Large intestine (tissue), 3 donors: Measurements from ENCODE around the gene FAN1. TPM values are rescaled to one million over a fixed set of nuclear protein-coding genes. Genes with fewer than 3 reads are reported as not detected.

Source experiments
- DNase-seq, 2 donors: peaks; one replicate each; pipeline versions ENCODE4 v3.0.0 to v3.0.0-alpha.2; 2013
- H3K27ac ChIP-seq: one replicate; pipeline ENCODE4 v1.5.1; 2013; ENCODE audit warnings: low read length
- H3K27me3 ChIP-seq: 2 replicates; pipeline ENCODE4 v1.6.1; 2013; ENCODE audit warnings: low read length; ENCODE audit not compliant: control insufficient read depth, insufficient read depth
- H3K36me3 ChIP-seq: 2 replicates; pipeline ENCODE4 v1.6.1; 2013; ENCODE audit warnings: low read length; ENCODE audit not compliant: control insufficient read depth, insufficient read depth
- H3K4me1 ChIP-seq: one replicate; pipeline ENCODE4 v1.6.1; 2013; ENCODE audit warnings: low read length; ENCODE audit not compliant: control insufficient read depth, insufficient read depth
- H3K4me3 ChIP-seq: one replicate; pipeline ENCODE4 v1.5.1; 2013; ENCODE audit warnings: low read length
- H3K9me3 ChIP-seq: one replicate; pipeline ENCODE4 v1.6.1; 2013; ENCODE audit warnings: mild to moderate bottlenecking, low read depth, low read length, moderate library complexity; ENCODE audit not compliant: control insufficient read depth
- WGBS: methylation state at CpG from one replicate; pipeline ENCODE4 v1.1.5; 2013; ENCODE audit warnings: low lambda C conversion rate; ENCODE audit not compliant: insufficient coverage; 5-methylcytosine and 5-hydroxymethylcytosine counted together
- polyA plus RNA-seq: library from polyadenylated mRNA; unstranded; fragments of 120-200 nt; gene quantifications from one replicate; pipeline ENCODE4 v1.2.1, GENCODE V29; 2013

Gene FAN1
- polyA plus RNA-seq, 1 donor, result 19.3 TPM

DNA sequence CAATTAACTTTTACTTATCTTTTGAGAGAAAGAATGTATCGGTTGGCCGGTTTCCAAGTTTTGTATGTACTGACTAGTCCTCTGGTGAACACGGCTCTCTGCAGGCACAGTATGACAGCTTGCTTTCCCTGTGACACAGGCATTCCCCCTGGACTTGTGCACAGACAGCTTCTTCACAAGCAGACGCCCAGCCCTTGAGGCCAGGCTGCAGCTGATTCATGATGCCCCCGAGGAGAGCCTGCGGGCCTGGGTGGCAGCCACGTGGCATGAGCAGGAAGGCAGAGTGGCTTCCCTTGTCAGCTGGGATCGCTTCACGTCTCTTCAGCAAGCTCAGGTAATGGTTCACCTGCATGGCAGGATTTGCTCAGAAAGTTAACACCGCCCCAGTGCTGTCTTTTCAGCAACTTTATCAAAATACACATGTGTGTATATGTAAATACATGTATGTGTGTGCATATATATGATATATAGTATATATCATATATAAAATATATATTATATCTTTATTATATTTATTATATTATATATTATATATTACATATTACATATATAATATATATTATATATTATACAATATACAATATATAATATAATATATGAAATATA, 25.5 kb downstream of the FAN1 start:
- no peaks in the 10 kb centered on the region for H3K27me3 ChIP-seq
- peaks cover 65% of the 10 kb centered on the region for H3K36me3 ChIP-seq
- no peaks in the 10 kb centered on the region for H3K4me1 ChIP-seq
- H3K4me3 ChIP-seq, result no peak overlapping the region
- WGBS, result 92% methylated on average over 2 of the region's 10 CpGs
- DNase-seq, result no peak
- no peaks in the 10 kb centered on the region for H3K9me3 ChIP-seq
- no peak overlapping the region for H3K27ac ChIP-seq

DNA sequence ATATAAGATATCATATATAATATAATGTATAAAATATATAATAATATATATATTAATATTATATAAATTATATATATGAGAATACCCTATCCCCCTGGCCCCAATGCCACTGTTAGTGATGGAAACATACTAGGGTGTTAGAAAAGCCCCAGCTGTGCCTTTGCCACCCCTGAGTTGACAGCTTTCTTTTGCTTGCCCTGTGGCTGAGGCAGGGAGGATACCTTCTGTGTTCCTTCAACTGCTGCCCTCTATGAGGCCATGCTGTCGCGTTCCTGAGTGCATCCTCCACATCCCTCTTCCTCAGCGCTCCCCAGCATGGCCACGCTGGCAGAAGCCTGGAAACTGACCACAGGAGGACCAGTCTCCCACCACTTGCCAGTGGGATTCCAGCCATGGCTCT, 26.3 kb downstream of the FAN1 start:
- H3K4me1 ChIP-seq, result no peaks in the 10 kb centered on the region
- DNase-seq, result no peak
- H3K36me3 ChIP-seq, result peaks cover 63% of the 10 kb centered on the region
- H3K27ac ChIP-seq, result no peak overlapping the region
- no CpG with 5 or more reads among the region's 4 CpGs for WGBS
- no peak overlapping the region for H3K4me3 ChIP-seq
- H3K9me3 ChIP-seq, result no peaks in the 10 kb centered on the region
- H3K27me3 ChIP-seq, result no peaks in the 10 kb centered on the region

DNA sequence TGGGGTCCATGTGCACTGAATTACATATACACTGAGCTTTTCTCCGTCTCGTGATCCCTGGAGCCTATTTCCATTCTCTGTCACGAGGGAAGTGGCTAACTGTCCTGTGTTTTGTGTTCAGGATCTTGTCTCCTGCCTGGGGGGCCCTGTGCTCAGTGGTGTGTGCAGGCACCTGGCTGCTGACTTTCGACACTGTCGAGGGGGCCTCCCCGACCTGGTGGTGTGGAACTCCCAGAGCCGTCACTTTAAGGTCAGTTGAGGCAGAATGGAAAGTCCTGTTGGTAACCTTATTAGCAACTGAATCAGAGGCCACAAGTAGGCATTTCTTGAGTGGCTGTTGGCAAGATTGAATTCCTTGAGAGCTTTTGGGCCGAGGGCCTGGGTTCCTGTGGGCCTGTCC, 26.7 kb downstream of the FAN1 start:
- H3K36me3 ChIP-seq, result peaks cover 60% of the 10 kb centered on the region
- no CpG with 5 or more reads among the region's 8 CpGs for WGBS

DNA sequence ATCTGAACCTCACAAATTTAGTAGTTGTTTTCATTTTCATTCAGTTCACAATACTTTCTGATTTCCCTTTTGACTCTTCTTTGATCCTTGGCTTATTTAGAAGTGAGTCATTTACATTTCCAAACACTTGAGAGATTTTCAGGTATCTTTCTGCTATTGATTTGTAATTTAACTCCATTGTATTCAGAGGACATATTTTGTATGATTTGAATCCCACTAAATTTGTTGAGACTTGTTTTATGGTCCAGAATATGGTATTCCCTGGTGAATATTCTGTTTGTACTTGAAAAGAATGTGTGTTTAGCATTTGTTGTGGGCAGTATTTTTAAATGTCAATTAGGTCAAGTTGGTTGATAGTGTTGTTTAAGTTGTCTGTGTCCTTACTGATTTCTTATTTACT, 29.6 kb downstream of the FAN1 start:
- no peaks in the 10 kb centered on the region for H3K4me1 ChIP-seq
- H3K4me3 ChIP-seq, result no peak overlapping the region
- peaks cover 43% of the 10 kb centered on the region for H3K36me3 ChIP-seq
- H3K27me3 ChIP-seq, result no peaks in the 10 kb centered on the region
- H3K9me3 ChIP-seq, result no peaks in the 10 kb centered on the region
- DNase-seq, result no peak
- no peak overlapping the region for H3K27ac ChIP-seq

More for the DNA sequence above, 26.7 kb downstream of the FAN1 start:
- Histone ChIP-seq H3K9me3 (no peaks in the 10 kb centered on the region), H3K4me3 (no peak overlapping the region), H3K4me1 (no peaks in the 10 kb centered on the region), H3K27me3 (no peaks in the 10 kb centered on the region), H3K27ac (no peak overlapping the region)
- no peak for DNase-seq

DNA sequence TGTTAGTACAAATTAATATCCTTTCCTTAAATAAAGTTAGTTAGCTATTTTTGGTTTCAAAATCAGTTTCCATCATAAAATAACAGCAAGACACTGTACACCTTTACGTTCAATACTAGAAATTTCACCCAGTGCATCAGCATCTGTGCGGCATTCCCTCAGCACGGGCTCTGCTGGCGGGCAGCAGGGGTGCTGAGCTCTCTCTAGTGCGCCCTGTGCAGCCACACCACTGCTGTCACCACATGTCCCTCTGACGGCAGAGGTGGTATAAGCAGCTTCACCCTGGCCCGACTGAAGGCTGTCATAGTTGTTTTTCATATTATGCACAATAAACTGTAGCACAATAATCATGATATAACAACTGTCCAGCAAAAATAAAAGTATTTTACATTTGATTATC, 35.4 kb downstream of the FAN1 start:
- peaks cover 66% of the 10 kb centered on the region for H3K36me3 ChIP-seq
- H3K27ac ChIP-seq, result no peak overlapping the region
- H3K4me3 ChIP-seq, result no peak overlapping the region
- no peak for DNase-seq
- H3K9me3 ChIP-seq, result no peaks in the 10 kb centered on the region
- H3K4me1 ChIP-seq, result no peaks in the 10 kb centered on the region
- WGBS, result 100% methylated on average over 2 of the region's 7 CpGs
- H3K27me3 ChIP-seq, result no peaks in the 10 kb centered on the region

DNA sequence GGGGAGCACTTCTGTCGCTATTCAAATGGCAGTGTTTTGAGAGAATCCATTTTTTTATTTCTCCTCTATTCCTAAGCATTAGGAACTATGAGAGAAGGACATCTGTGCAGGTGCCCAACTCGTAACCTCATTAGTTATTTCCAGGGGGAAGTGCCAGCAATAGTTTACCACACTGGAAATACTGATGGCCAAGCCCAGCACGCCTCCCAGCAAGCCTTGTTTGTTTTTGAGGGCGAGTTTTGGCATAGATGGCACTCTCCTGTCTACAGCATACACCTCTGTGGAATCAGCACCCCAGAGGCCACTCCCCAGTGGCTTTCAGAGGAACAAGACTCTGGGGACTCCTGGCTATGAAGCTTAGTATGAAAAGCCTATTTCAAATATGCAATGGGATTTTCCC, 36.6 kb downstream of the FAN1 start:
- H3K4me3 ChIP-seq, result no peak overlapping the region
- no peak for DNase-seq
- H3K27me3 ChIP-seq, result no peaks in the 10 kb centered on the region
- H3K4me1 ChIP-seq, result no peaks in the 10 kb centered on the region
- WGBS, result no CpG with 5 or more reads among the region's 4 CpGs
- no peak overlapping the region for H3K27ac ChIP-seq
- H3K36me3 ChIP-seq, result peaks cover 68% of the 10 kb centered on the region
- H3K9me3 ChIP-seq, result no peaks in the 10 kb centered on the region

DNA sequence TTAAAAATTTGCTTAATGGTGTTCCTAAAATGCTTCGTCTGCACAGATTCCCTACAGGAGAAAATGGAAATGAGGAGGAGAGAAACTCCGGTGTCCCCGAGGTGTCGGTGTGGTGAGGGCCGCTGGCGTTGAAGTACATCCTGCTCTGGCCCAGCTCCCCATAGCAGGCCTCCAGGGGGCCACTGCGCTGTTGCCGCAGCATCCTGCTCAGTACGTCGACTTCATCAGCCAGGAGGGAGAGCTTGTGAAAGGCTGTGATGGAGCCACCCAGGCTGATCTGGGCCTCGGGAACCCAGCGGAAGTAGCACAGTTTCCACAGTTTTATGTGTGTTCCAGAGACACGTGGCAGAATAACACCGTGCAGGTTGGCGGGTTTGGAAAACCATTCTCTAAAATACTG, 37.8 kb downstream of the FAN1 start:
- no CpG with 5 or more reads among the region's 15 CpGs for WGBS
- Histone ChIP-seq H3K36me3 (peaks cover 80% of the 10 kb centered on the region), H3K27ac (no peak overlapping the region), H3K4me1 (no peaks in the 10 kb centered on the region), H3K4me3 (no peak overlapping the region), H3K9me3 (no peaks in the 10 kb centered on the region), H3K27me3 (no peaks in the 10 kb centered on the region)
- no peak for DNase-seq

DNA sequence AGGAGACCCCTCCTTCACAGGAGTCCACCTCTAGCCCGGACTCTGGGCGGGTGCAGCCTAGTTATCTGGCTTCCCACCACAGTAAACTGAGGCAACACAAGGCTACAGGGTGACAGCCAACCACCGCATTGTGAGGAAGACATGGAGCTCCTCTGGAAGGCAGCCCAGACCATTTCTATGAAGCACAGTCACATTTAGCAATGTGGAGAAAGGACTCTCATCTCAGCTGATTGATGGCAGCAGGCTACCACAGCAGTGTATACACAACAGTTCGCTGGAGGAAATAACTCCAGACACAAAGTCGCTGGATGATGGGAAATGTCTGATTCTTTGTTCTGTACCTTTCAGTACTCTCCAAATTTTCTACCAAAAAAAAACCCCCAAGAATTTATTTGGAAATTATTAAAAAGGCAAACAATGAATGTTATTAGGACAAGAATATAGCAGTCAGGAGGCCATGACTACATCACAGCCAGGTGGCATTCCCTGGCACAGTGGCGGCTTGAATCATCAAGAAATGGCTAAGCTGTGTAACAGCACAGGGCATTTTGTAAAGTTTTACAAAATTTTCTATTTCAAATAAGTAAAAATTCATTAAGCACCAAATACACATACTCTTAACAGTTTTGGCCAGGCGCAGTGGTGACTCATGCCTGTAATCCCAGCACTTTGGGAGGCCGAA, 40.1 kb downstream of the FAN1 start:
- peaks cover 84% of the 10 kb centered on the region for H3K36me3 ChIP-seq
- DNase-seq, result no peak
- no peaks in the 10 kb centered on the region for H3K9me3 ChIP-seq
- no peaks in the 10 kb centered on the region for H3K4me1 ChIP-seq
- no peak overlapping the region for H3K4me3 ChIP-seq
- H3K27ac ChIP-seq, result no peak overlapping the region
- no peaks in the 10 kb centered on the region for H3K27me3 ChIP-seq
- WGBS, result 100% methylated on average over 1 of the region's 8 CpGs

DNA sequence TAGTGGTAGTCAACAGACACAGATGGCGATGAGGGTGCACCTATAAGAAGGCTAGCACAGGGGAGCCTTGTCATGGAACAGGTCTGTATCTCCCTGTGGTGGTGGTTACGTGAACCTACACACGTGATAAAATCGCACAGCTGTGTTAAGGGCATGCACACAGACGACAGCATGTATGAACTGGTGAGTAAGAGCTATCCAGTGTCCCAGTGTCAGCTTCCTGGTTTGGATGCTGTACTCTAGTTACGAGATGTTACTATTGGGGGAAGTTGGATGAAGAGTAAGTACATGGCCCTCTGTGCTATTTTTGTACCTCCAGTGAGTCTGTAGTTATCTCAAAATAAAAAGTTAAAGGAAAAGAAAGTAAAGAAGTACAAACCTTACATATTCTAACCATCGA, 49.5 kb downstream of the FAN1 start:
- Histone ChIP-seq H3K27ac (no peak overlapping the region), H3K4me1 (no peaks in the 10 kb centered on the region), H3K36me3 (peaks cover 76% of the 10 kb centered on the region), H3K4me3 (no peak overlapping the region), H3K27me3 (no peaks in the 10 kb centered on the region), H3K9me3 (no peaks in the 10 kb centered on the region)
- DNase-seq, result no peak
- 100% methylated on average over 1 of the region's 7 CpGs for WGBS

DNA sequence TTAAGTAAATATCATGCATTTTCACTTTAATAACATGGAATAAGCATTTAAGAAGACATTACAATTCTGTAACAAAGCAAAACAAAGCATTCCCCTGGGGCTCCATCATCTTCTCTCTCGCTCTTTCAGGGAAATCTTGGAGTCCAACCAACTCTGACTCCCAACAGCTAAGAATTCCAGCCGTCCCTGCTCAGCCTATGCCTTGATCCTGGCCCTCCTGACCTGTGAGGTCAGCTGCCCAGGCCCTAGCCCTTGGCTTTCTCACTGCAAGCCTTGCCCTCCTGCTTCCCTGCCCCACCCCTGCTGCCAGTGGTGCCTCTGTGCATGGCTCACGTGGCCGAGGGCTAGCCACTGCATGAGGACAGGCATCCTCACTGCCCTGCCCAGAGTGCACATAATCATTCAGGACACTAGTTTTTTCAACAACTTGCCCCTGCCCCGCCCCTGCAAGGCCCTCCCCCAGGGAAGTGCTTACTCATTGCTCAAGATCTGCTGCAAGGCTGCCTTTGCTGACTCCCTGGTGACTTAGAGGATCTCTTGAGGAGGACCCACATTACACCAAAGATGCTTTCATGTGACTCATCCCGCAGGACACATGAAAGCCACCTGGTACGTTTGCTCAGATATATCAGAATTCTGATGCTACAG, 50.1 kb downstream of the FAN1 start:
- H3K4me3 ChIP-seq, result no peak overlapping the region
- no CpG with 5 or more reads among the region's 7 CpGs for WGBS
- H3K4me1 ChIP-seq, result no peaks in the 10 kb centered on the region
- H3K9me3 ChIP-seq, result no peaks in the 10 kb centered on the region
- H3K27ac ChIP-seq, result no peak overlapping the region
- H3K36me3 ChIP-seq, result peaks cover 76% of the 10 kb centered on the region
- no peak for DNase-seq
- H3K27me3 ChIP-seq, result no peaks in the 10 kb centered on the region

DNA sequence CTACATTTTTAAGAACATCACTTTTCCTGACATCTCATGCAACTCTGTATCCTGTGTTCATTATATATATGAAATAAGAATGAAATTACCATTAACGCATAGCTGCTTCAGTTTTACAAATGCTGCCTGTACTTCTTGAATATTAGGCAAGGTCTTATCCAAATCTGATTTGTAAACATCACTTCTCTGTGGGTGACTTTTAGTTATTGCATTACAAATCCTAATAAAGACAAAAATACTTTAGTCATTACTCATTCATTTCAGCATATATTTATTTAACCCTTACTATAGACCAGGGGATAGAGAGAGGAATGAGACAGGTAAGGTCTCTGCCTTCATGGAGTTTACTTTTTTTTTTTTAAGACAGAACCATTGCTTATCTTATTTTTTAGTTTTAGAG, 51.0 kb downstream of the FAN1 start:
- no peak for DNase-seq
- no peaks in the 10 kb centered on the region for H3K9me3 ChIP-seq
- peaks cover 77% of the 10 kb centered on the region for H3K36me3 ChIP-seq
- no CpG with 5 or more reads among the region's 1 CpG for WGBS
- H3K27ac ChIP-seq, result no peak overlapping the region
- H3K27me3 ChIP-seq, result no peaks in the 10 kb centered on the region
- H3K4me1 ChIP-seq, result no peaks in the 10 kb centered on the region
- H3K4me3 ChIP-seq, result no peak overlapping the region
